Natural killer cell (primary cell): ENCODE measurements around the gene GNB1L. TPM values are rescaled to one million over a fixed set of nuclear protein-coding genes. Genes with fewer than 3 reads are reported as not detected.

Source experiments
- ATAC-seq, 3 donors: fragments of 150-1000 bp in 2 of 3; fragments of 200-7000 bp in 1 of 3; cut with Tn5 transposase; 1 replicate in 1 of 3; 2 replicates in 2 of 3; pipeline ENCODE4 v1.10.0; 2021; ENCODE audit warnings: mild to moderate bottlenecking in 2 of 3, moderate library complexity in 2 of 3
- DNase-seq, 2 donors: peaks; one replicate each; pipeline versions ENCODE4 v3.0.0 to v3.0.0-alpha.2; 2013 to 2021; ENCODE audit warnings: mixed read lengths in 1 of 2
- H3K27ac ChIP-seq: one replicate; pipeline ENCODE4 v1.5.1; 2013; ENCODE audit warnings: mild to moderate bottlenecking, low read length
- H3K27me3 ChIP-seq: one replicate; pipeline ENCODE4 v1.6.1; 2013; ENCODE audit warnings: low read length; ENCODE audit not compliant: control insufficient read depth, insufficient read depth
- H3K36me3 ChIP-seq: one replicate; pipeline ENCODE4 v1.6.1; 2013; ENCODE audit warnings: low read length; ENCODE audit not compliant: control insufficient read depth, insufficient read depth
- H3K4me1 ChIP-seq: one replicate; pipeline ENCODE4 v1.6.1; 2013; ENCODE audit warnings: low read length; ENCODE audit not compliant: control insufficient read depth, insufficient read depth
- H3K4me3 ChIP-seq: one replicate; pipeline ENCODE4 v1.5.1; 2013; ENCODE audit warnings: low read length
- H3K9me3 ChIP-seq: one replicate; pipeline ENCODE4 v1.6.1; 2013; ENCODE audit warnings: low read length; ENCODE audit not compliant: control insufficient read depth, insufficient read depth
- H3K27ac Mint-ChIP-seq, 2 donors: one replicate each; pipeline ENCODE4 v1.8.0; 2022; ENCODE audit warnings: mild to moderate bottlenecking in 2 of 2, mixed read lengths in 2 of 2, moderate library complexity in 1 of 2
- H3K27me3 Mint-ChIP-seq, 2 donors: one replicate each; pipeline ENCODE4 v1.8.0; 2022; ENCODE audit warnings: low read depth in 2 of 2, mixed read lengths in 2 of 2
- H3K36me3 Mint-ChIP-seq: one replicate; pipeline ENCODE4 v1.8.0; 2022; ENCODE audit warnings: mixed read lengths
- H3K4me1 Mint-ChIP-seq, 2 donors: one replicate each; pipeline ENCODE4 v1.8.0; 2022; ENCODE audit warnings: mixed read lengths in 2 of 2
- H3K4me3 Mint-ChIP-seq: one replicate; pipeline ENCODE4 v1.8.0; 2022; ENCODE audit warnings: mild to moderate bottlenecking, moderate library complexity, mixed read lengths
- H3K9me3 Mint-ChIP-seq, 2 donors: one replicate each; pipeline ENCODE4 v1.8.0; 2022; ENCODE audit warnings: mixed read lengths in 2 of 2
- WGBS: methylation state at CpG from one replicate; pipeline ENCODE4 v1.1.7; 2013; ENCODE audit warnings: missing lambda C conversion rate; ENCODE audit not compliant: insufficient coverage; 5-methylcytosine and 5-hydroxymethylcytosine counted together
- intact Hi-C: fragments of 100-400 bp; cut with micrococcal nuclease; formaldehyde crosslinking; loops from one replicate; pipeline ENCODE4 v1.14.2; 2022
- total RNA-seq, 4 donors: library from RNA; stranded (reverse); fragments of 120-200 nt in 1 of 4; gene quantifications; one replicate each; pipeline versions ENCODE4 v1.2.3 to v1.2.4, GENCODE V29; 2013 to 2022
- TF ChIP-seq, protein P1 (sequence below): fragments of 200-600 bp; IDR thresholded peaks from one replicate; pipeline ENCODE4 v1.8.0; 2022; ENCODE audit warnings: antibody characterized with exemption

The GNB1L gene
- total RNA-seq, 3 donors from 2014 or later (not counting 1 experiment from before 2014, with no cell fraction given): 5.1 to 5.3 (median 5.3) TPM

DNA sequence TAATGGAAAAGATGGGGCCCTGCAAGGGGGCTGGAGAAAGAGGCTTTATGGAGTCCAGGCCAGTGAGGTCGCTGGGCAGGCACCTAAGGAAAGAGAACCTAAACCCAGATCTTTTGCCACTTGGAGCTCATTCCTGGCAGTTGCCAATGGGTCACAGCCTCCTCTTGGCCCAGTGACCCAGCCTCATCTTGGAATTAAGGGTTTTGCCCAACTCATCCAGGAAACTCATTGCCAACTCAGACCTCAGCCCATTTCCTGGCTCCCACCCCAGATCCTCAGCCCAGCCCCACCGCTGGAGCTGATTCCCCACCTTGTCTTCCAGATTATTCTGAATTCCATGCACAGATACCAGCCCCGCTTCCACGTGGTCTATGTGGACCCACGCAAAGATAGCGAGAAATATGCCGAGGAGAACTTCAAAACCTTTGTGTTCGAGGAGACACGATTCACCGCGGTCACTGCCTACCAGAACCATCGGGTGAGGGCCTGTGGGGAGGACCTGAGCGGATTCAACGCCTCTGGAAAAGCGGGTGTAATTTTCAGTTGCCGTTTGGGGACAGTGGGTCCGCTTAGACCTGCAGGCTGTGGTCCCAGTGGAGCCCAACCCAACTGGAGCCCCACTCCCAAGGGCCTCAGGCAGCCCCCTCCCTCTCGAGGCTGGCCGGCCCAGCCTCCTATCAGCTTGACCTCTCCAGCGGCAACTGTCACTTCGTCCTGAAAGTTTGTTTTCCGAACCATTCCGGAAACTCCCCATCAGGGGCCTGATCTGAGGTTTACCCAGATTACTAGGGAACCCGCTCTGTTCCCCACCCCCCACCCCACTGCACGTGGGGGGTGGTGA lies 89.8 kb downstream of the GNB1L start:
- no peak for DNase-seq
- no peak overlapping the region for H3K4me3 ChIP-seq

DNA sequence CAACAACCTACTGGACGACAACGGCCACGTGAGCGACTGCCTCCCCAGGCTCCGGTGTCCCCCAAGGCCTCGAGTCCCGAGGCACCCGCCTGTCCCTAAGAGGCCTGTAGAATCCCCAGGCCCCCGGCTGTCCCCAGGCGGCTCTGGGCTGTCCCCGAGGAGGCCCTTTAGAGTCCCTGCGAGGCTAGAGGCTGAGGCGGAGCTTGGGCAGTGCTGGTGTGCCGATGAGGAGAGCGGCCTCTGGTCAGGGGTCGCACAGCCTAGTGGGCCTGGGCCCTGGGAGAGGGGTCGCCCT lies 90.4 kb downstream of the GNB1L start:
- Mint-ChIP-seq H3K36me3 (no peaks in the 10 kb centered on the region), H3K4me3 (peak overlapping the region; percentile 69), H3K27ac (no peak overlapping the region), H3K27me3 (peaks cover 33 to 41% of the 10 kb centered on the region in 2 donors), H3K9me3 (no peaks in the 10 kb centered on the region), H3K4me1 (peaks cover 17 to 30% of the 10 kb centered on the region in 2 donors)
- peaks cover 34% of the 10 kb centered on the region for H3K27me3 ChIP-seq
- intact Hi-C loops: no loop called here
- WGBS: 81% methylated on average over 14 of the region's 17 CpGs
- no peak for DNase-seq
- H3K4me1 ChIP-seq: peaks cover 28% of the 10 kb centered on the region
- TF ChIP-seq, protein P1, sequence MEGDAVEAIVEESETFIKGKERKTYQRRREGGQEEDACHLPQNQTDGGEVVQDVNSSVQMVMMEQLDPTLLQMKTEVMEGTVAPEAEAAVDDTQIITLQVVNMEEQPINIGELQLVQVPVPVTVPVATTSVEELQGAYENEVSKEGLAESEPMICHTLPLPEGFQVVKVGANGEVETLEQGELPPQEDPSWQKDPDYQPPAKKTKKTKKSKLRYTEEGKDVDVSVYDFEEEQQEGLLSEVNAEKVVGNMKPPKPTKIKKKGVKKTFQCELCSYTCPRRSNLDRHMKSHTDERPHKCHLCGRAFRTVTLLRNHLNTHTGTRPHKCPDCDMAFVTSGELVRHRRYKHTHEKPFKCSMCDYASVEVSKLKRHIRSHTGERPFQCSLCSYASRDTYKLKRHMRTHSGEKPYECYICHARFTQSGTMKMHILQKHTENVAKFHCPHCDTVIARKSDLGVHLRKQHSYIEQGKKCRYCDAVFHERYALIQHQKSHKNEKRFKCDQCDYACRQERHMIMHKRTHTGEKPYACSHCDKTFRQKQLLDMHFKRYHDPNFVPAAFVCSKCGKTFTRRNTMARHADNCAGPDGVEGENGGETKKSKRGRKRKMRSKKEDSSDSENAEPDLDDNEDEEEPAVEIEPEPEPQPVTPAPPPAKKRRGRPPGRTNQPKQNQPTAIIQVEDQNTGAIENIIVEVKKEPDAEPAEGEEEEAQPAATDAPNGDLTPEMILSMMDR: no peak
- ATAC-seq: no peak
- no peak overlapping the region for H3K27ac ChIP-seq
- no peak overlapping the region for H3K4me3 ChIP-seq
- no peaks in the 10 kb centered on the region for H3K36me3 ChIP-seq
- H3K9me3 ChIP-seq: no peaks in the 10 kb centered on the region

More for the DNA sequence above, 89.8 kb downstream of the GNB1L start:
- Histone ChIP-seq H3K9me3 (no peaks in the 10 kb centered on the region), H3K4me1 (peaks cover 22% of the 10 kb centered on the region), H3K36me3 (no peaks in the 10 kb centered on the region), H3K27ac (no peak overlapping the region), H3K27me3 (peaks cover 31% of the 10 kb centered on the region)
- Mint-ChIP-seq H3K27me3 (peaks cover 27 to 41% of the 10 kb centered on the region in 2 donors), H3K27ac (no peak overlapping the region), H3K4me1 (peaks cover 12 to 24% of the 10 kb centered on the region in 2 donors), H3K36me3 (no peaks in the 10 kb centered on the region), H3K4me3 (peak overlapping the region; percentile 83), H3K9me3 (no peaks in the 10 kb centered on the region)
- TF ChIP-seq, protein P1: no peak
- intact Hi-C loops: no loop called here
- WGBS: 60% methylated on average over 24 of the region's 25 CpGs
- no peak for ATAC-seq

DNA sequence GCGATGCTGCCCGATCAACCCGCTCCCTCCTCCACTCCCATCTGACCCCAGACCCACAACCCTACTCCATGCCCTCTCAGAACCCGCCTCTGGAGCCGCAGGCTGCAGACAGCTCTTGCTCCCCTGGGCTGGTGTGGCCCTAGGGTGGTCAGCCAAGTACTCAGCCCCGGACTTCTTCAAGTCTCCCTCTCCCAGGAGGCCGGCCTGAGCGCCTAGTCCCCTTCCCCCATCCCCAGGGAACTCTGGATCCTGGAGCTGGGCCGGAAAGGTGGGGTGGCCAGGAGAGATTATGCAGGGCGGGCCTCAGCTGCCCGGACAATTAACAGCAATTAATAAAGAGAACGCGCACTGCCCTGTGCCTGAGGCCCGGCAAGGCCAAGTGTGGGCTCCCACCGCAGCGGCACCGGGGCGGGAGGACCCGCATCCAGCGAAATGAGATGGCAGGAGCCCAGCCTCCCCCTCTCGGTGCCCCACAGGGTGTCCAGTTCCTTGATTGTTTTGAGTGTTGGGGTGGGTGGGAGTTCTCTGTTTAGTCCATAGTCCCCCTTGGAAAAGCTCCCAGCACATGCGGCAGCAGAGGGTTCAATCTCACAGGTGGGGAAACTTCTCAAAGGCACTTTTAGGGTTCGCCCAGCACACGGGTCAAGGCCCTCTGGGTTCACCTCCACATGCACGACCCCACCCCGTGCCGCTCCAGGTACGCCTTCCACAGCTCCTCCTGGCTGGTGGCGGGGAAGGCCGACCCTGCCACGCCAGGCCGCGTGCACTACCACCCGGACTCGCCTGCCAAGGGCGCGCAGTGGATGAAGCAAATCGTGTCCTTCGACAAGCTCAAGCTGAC lies 91.0 kb downstream of the GNB1L start:
- H3K27ac ChIP-seq: no peak overlapping the region
- no peak for DNase-seq
- H3K27me3 Mint-ChIP-seq: peaks cover 33 to 39% of the 10 kb centered on the region in 2 donors

More for the DNA sequence above, 91.0 kb downstream of the GNB1L start:
- WGBS: 78% methylated on average over 39 of the region's 39 CpGs
- TF ChIP-seq, protein P1: no peak
- intact Hi-C loops: no loop called here
- Histone ChIP-seq H3K4me3 (no peak overlapping the region), H3K27me3 (peaks cover 34% of the 10 kb centered on the region), H3K4me1 (peaks cover 30% of the 10 kb centered on the region), H3K9me3 (no peaks in the 10 kb centered on the region), H3K36me3 (no peaks in the 10 kb centered on the region)
- ATAC-seq: no peak
- H3K27ac Mint-ChIP-seq: no peak overlapping the region
- no peaks in the 10 kb centered on the region for H3K36me3 Mint-ChIP-seq
- H3K4me1 Mint-ChIP-seq: peaks cover 17 to 30% of the 10 kb centered on the region in 2 donors
- no peak overlapping the region for H3K4me3 Mint-ChIP-seq
- no peaks in the 10 kb centered on the region for H3K9me3 Mint-ChIP-seq
